Vagina (tissue), 2 donors: ENCODE data around the gene FAH. TPM values are rescaled to one million over a fixed set of nuclear protein-coding genes. Genes with fewer than 3 reads are reported as not detected.
A peak's percentile ranks its signal among the peaks of the same experiment; 100 is the strongest.

ENCODE experiments used
- DNase-seq, 2 donors: peaks; one replicate each; pipeline ENCODE4 v3.0.0-alpha.2; 2017; ENCODE audit errors: extremely low spot score in 2 of 2
- H3K27ac ChIP-seq: fragments of 200-600 bp; sonication (generic); one replicate; pipeline ENCODE4 v1.5.1; 2019
- H3K27me3 ChIP-seq: fragments of 200-600 bp; sonication (generic); one replicate; pipeline ENCODE4 v1.5.1; 2019
- H3K36me3 ChIP-seq, 2 donors: fragments of 200-600 bp; sonication (generic); one replicate each; pipeline ENCODE4 v1.5.1; 2017 to 2019
- H3K4me1 ChIP-seq: fragments of 200-600 bp; sonication (generic); one replicate; pipeline ENCODE4 v1.5.1; 2019
- H3K4me3 ChIP-seq, 2 donors: fragments of 200-600 bp; sonication (generic); 1 replicate in 1 of 2; 2 replicates in 1 of 2; pipeline ENCODE4 v1.5.1; 2016 to 2019
- H3K9me3 ChIP-seq: fragments of 200-600 bp; sonication (generic); one replicate; pipeline ENCODE4 v1.5.1; 2019
- CTCF ChIP-seq, 3 experiments: fragments of 450-650 bp in 2 of 3; fragments of 200-600 bp in 1 of 3; sonication (generic) in 1 of 3; IDR thresholded peaks; one replicate each; pipeline ENCODE4 v1.5.1; 2017 to 2019; ENCODE audit warnings: antibody characterized with exemption in 3 of 3, mild to moderate bottlenecking in 2 of 3, moderate library complexity in 2 of 3
- POLR2A ChIP-seq, 2 donors: fragments of 450-650 bp; IDR thresholded peaks; one replicate each; pipeline ENCODE4 v1.6.1; 2017; ENCODE audit warnings: antibody characterized with exemption in 2 of 2, mild to moderate bottlenecking in 2 of 2, moderate library complexity in 2 of 2
- POLR2AphosphoS5 ChIP-seq, 2 donors: sonication (generic); formaldehyde crosslinking; IDR thresholded peaks; one replicate each; pipeline ENCODE4 v1.9.0; 2017; ENCODE audit warnings: antibody characterized with exemption in 2 of 2, mild to moderate bottlenecking in 2 of 2, low read depth in 1 of 2; ENCODE audit not compliant: insufficient read depth in 1 of 2
- intact Hi-C: fragments of 100-400 bp; cut with DNase I; formaldehyde crosslinking; loops from one replicate; pipeline ENCODE4 v1.15.1; 2023
- total RNA-seq: library from RNA; depleted of rRNA; stranded (reverse); fragments of >200 nt; gene quantifications from one replicate; pipeline ENCODE4 v1.2.3, GENCODE V29; 2016

Gene FAH
- total RNA-seq, 1 donor from 2014 or later, result 27.3 TPM

- Histone ChIP-seq H3K9me3 (no peaks in the 10 kb centered on the region), H3K36me3 (peaks cover 0 to 16% of the 10 kb centered on the region in 2 donors), H3K4me3 (no peak overlapping the region), H3K27me3 (no peaks in the 10 kb centered on the region), H3K4me1 (peaks cover 7% of the 10 kb centered on the region), H3K27ac (peak overlapping the region; percentile 13)
- intact Hi-C loops, result no loop called here
- TF ChIP-seq POLR2A (IDR thresholded peaks at IDR 0.05) (no peak), CTCF (IDR thresholded peaks at IDR 0.05) (no peak), POLR2AphosphoS5 (IDR thresholded peaks at IDR 0.05; ENCODE audit: insufficient read depth in 1 of 2, low read depth in 1 of 2) (no peak)
- no peak for DNase-seq
Measured at GRCh38 chr15:80162059-80162554, 9.3 kb downstream of the FAH start.

- intact Hi-C loops, result no loop called here
- H3K4me1 ChIP-seq, result peaks cover 7% of the 10 kb centered on the region
- DNase-seq, result no peak
- no peak overlapping the region for H3K27ac ChIP-seq
- no peaks in the 10 kb centered on the region for H3K9me3 ChIP-seq
- H3K4me3 ChIP-seq, result no peak overlapping the region
- no peaks in the 10 kb centered on the region for H3K27me3 ChIP-seq
- H3K36me3 ChIP-seq, result peaks cover 0 to 14% of the 10 kb centered on the region in 2 donors
- TF ChIP-seq POLR2AphosphoS5 (IDR thresholded peaks at IDR 0.05; ENCODE audit: insufficient read depth in 1 of 2, low read depth in 1 of 2) (no peak), POLR2A (IDR thresholded peaks at IDR 0.05) (no peak), CTCF (IDR thresholded peaks at IDR 0.05) (no peak)
Measured at GRCh38 chr15:80163217-80163616, 10.4 kb downstream of the FAH start.

- Histone ChIP-seq H3K36me3 (peaks cover 0 to 8% of the 10 kb centered on the region in 2 donors), H3K9me3 (no peaks in the 10 kb centered on the region)
- DNase-seq, result no peak
Measured at GRCh38 chr15:80163897-80164296, 11.1 kb downstream of the FAH start.

GRCh38 chr15:80167936-80168335, 15.1 kb downstream of the FAH start:
- Histone ChIP-seq H3K27me3 (no peaks in the 10 kb centered on the region), H3K4me3 (no peak overlapping the region), H3K4me1 (peaks cover 3% of the 10 kb centered on the region), H3K9me3 (no peaks in the 10 kb centered on the region), H3K36me3 (peaks cover 0 to 15% of the 10 kb centered on the region in 2 donors), H3K27ac (no peak overlapping the region)
- TF ChIP-seq POLR2AphosphoS5 (IDR thresholded peaks at IDR 0.05; ENCODE audit: insufficient read depth in 1 of 2, low read depth in 1 of 2) (no peak), POLR2A (IDR thresholded peaks at IDR 0.05) (no peak), CTCF (IDR thresholded peaks at IDR 0.05) (no peak)
- intact Hi-C loops, result no loop called here
- DNase-seq, result no peak

More at GRCh38 chr15:80163897-80164296, 11.1 kb downstream of the FAH start:
- H3K4me3 ChIP-seq, result no peak overlapping the region
- intact Hi-C loops, result no loop called here
- H3K27me3 ChIP-seq, result no peaks in the 10 kb centered on the region
- TF ChIP-seq POLR2AphosphoS5 (IDR thresholded peaks at IDR 0.05; ENCODE audit: insufficient read depth in 1 of 2, low read depth in 1 of 2), result no peak
- no peak for TF ChIP-seq POLR2A (IDR thresholded peaks at IDR 0.05)
- TF ChIP-seq CTCF (IDR thresholded peaks at IDR 0.05), result no peak
- no peak overlapping the region for H3K27ac ChIP-seq
- H3K4me1 ChIP-seq, result peaks cover 7% of the 10 kb centered on the region

GRCh38 chr15:80168421-80168820, 15.6 kb downstream of the FAH start:
- peaks cover 8% of the 10 kb centered on the region for H3K4me1 ChIP-seq
- intact Hi-C loops, result no loop called here
- H3K27ac ChIP-seq, result no peak overlapping the region
- peaks cover 0 to 12% of the 10 kb centered on the region in 2 donors for H3K36me3 ChIP-seq
- H3K9me3 ChIP-seq, result no peaks in the 10 kb centered on the region
- DNase-seq, result no peak
- no peaks in the 10 kb centered on the region for H3K27me3 ChIP-seq
- H3K4me3 ChIP-seq, result no peak overlapping the region
- TF ChIP-seq CTCF (IDR thresholded peaks at IDR 0.05) (no peak), POLR2AphosphoS5 (IDR thresholded peaks at IDR 0.05; ENCODE audit: insufficient read depth in 1 of 2, low read depth in 1 of 2) (no peak), POLR2A (IDR thresholded peaks at IDR 0.05) (no peak)
